HepG2 (cell line): Measurements from ENCODE around the gene GPS1. TPM values are rescaled to one million over a fixed set of nuclear protein-coding genes. Genes with fewer than 3 reads are reported as not detected.

Experiments
- CREM ChIP-seq, 2 experiments: sonication (generic) in 1 of 2; formaldehyde crosslinking in 1 of 2; IDR thresholded peaks; 2 replicates each; pipeline versions ENCODE4 v1.4.0 to v1.6.1; 2016 to 2020; ENCODE audit warnings: antibody characterized with exemption in 1 of 2, mild to moderate bottlenecking in 1 of 2, missing genetic modification reagents in 1 of 2
- DNMT1 ChIP-seq: sonication (generic); formaldehyde crosslinking; IDR thresholded peaks from 2 replicates; pipeline ENCODE4 v1.5.1; 2020; ENCODE audit warnings: mild to moderate bottlenecking, missing genetic modification reagents
- KLF15 ChIP-seq: sonication (generic); formaldehyde crosslinking; IDR thresholded peaks from 2 replicates; pipeline ENCODE4 v1.8.1; 2023; ENCODE audit warnings: borderline replicate concordance, mild to moderate bottlenecking, inconsistent platforms, missing genetic modification reagents, mixed read lengths
- NR2F1 ChIP-seq, 2 experiments: fragments of 450-650 bp in 1 of 2; formaldehyde crosslinking in 1 of 2; IDR thresholded peaks; 2 replicates each; pipeline versions ENCODE4 v1.5.0 to v1.6.1; 2016 to 2020; ENCODE audit warnings: mild to moderate bottlenecking in 1 of 2, missing compliant biosample characterization in 1 of 2, missing genetic modification reagents in 1 of 2, moderate library complexity in 1 of 2
- SETDB1 ChIP-seq: sonication (generic); formaldehyde crosslinking; IDR thresholded peaks from 2 replicates; pipeline ENCODE4 v1.5.1; 2020; ENCODE audit warnings: missing genetic modification reagents, mild to moderate bottlenecking, borderline replicate concordance
- SRF ChIP-seq: IDR thresholded peaks from 2 replicates; pipeline ENCODE4 v1.6.1; 2011; ENCODE audit warnings: mild to moderate bottlenecking, low read depth, low read length, moderate library complexity
- SUZ12 ChIP-seq: fragments of 150-350 bp; IDR thresholded peaks from 2 replicates; pipeline ENCODE4 v1.6.1; 2014; ENCODE audit warnings: low read depth, low read length
- YEATS2 ChIP-seq: sonication (generic); formaldehyde crosslinking; IDR thresholded peaks from 2 replicates; pipeline ENCODE4 v1.4.0; 2020; ENCODE audit warnings: missing genetic modification reagents, borderline replicate concordance
- ZMYM2 ChIP-seq: sonication (generic); formaldehyde crosslinking; IDR thresholded peaks from 2 replicates; pipeline ENCODE4 v1.8.0; 2022; ENCODE audit warnings: mild to moderate bottlenecking, missing genetic modification reagents
- ZNF136 ChIP-seq: sonication (generic); formaldehyde crosslinking; IDR thresholded peaks from 2 replicates; pipeline ENCODE4 v1.8.1; 2022; ENCODE audit warnings: low read depth, mild to moderate bottlenecking, moderate library complexity, missing genetic modification reagents
- ZNF138 ChIP-seq: sonication (generic); formaldehyde crosslinking; IDR thresholded peaks from 2 replicates; pipeline ENCODE4 v1.5.0; 2020; ENCODE audit warnings: mild to moderate bottlenecking, low read depth, missing genetic modification reagents
- ZNF207 ChIP-seq: fragments of 450-650 bp; IDR thresholded peaks from 2 replicates; pipeline ENCODE4 v1.6.1; 2016; ENCODE audit warnings: antibody characterized with exemption, borderline replicate concordance
- ZNF432 ChIP-seq: sonication (generic); formaldehyde crosslinking; IDR thresholded peaks from 2 replicates; pipeline ENCODE4 v1.5.0; 2020; ENCODE audit warnings: missing genetic modification reagents, mild to moderate bottlenecking, borderline replicate concordance
- ZNF44 ChIP-seq: sonication (generic); formaldehyde crosslinking; IDR thresholded peaks from 2 replicates; pipeline ENCODE4 v1.5.1; 2020; ENCODE audit warnings: mild to moderate bottlenecking, missing genetic modification reagents
- ZNF709 ChIP-seq: sonication (generic); formaldehyde crosslinking; IDR thresholded peaks from 2 replicates; pipeline ENCODE4 v1.5.0; 2020; ENCODE audit warnings: mild to moderate bottlenecking, missing genetic modification reagents
- ZNF792 ChIP-seq: IDR thresholded peaks from 2 replicates; pipeline ENCODE4 v1.6.1; 2016
- ZNF883 ChIP-seq: sonication (generic); formaldehyde crosslinking; IDR thresholded peaks from 2 replicates; pipeline ENCODE4 v1.5.1; 2020; ENCODE audit warnings: mild to moderate bottlenecking, missing genetic modification reagents; ENCODE audit errors: not compliant biosample characterization
- polyA plus RNA-seq, 8 experiments: library from polyadenylated mRNA; depleted of rRNA in 3 of 8; stranded (reverse) in 7 of 8; unstranded in 1 of 8; fragments of >200 nt; fragmentation: Illumina TruSeq in 4 of 8; extraction: Trizol in 4 of 8; gene quantifications; 2 replicates each; pipeline versions ENCODE4 v1.2.1 to v1.2.3, GENCODE V29; 2011 to 2016; ENCODE audit warnings: low read depth in 4 of 8, missing spikeins in 1 of 8, mixed read lengths in 1 of 8; ENCODE audit not compliant: insufficient read depth in 1 of 8
- total RNA-seq, 5 experiments: library from RNA; depleted of rRNA; stranded (reverse); fragments of >200 nt; fragmentation: Illumina TruSeq; extraction: Trizol; gene quantifications; 2 replicates each; pipeline ENCODE4 v1.2.3, GENCODE V29; 2016; ENCODE audit warnings: low read depth in 1 of 5
- TF ChIP-seq, protein P1 (sequence below): IDR thresholded peaks from 2 replicates; pipeline ENCODE4 v1.6.1; 2016; ENCODE audit warnings: mild to moderate bottlenecking, missing biosample characterization, missing genetic modification reagents
- TF ChIP-seq, protein P2 (sequence below): sonication (generic); formaldehyde crosslinking; IDR thresholded peaks from 2 replicates; pipeline ENCODE4 v1.4.0; 2020; ENCODE audit warnings: missing genetic modification reagents, borderline replicate concordance
- TF ChIP-seq, protein P3 (sequence below): sonication (generic); formaldehyde crosslinking; IDR thresholded peaks from 2 replicates; pipeline ENCODE4 v1.8.1; 2023; ENCODE audit warnings: mild to moderate bottlenecking, missing genetic modification reagents, borderline replicate concordance
- TF ChIP-seq, protein P4 (sequence below): IDR thresholded peaks from 2 replicates; pipeline ENCODE4 v1.6.1; 2018; ENCODE audit warnings: missing genetic modification reagents
- TF ChIP-seq, protein P5 (sequence below): sonication (generic); formaldehyde crosslinking; IDR thresholded peaks from 2 replicates; pipeline ENCODE4 v1.9.0; 2021; ENCODE audit warnings: missing genetic modification reagents, borderline replicate concordance

GPS1 gene
- total and polyA plus RNA-seq, 2 of the 13 experiments (the other 11 are each of a cell fraction or from before 2014, with no cell fraction given): 124 to 128 TPM

DNA sequence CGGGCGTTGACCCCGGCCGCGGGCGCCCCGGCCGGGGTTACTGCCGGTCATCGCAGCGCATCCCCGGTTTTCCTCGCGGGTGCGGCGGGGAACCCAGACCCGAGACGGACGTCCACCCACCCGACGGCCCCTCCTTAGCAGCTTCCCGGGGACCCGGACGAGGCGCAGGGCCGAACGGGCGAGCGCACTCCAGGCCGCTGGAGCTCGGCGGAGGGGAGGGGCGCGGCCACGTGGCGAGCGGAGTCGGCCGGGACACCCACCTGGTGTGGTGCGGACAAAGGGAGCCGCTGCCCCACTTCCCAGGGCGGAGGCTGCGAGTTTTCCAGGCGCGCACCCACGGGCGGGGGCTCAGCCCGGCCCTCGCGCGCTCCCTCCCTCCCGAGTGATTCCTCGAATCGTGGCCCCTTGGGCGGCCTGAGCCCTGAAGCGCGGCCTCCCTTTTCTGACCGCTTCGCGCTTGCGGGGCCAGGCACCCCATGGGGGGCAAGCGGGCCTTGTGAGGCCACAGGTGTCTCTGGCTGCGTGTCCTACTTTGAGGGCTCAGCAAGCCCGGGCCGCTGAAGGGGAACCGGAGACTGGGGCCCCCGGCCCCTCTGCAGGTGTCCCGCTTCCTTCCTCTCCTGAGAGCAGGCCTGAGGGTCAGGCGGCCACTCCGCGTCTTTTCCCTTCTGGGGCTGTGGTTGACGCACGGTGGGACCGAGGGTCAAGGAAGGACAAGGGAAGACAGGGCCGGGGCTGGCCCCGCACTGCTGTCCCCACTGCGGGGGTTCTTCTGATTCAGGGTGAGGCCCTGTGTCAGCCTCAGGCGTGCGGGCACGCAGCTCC lies 47.5 kb downstream of the GPS1 start (continued):
- TF ChIP-seq, protein P1, sequence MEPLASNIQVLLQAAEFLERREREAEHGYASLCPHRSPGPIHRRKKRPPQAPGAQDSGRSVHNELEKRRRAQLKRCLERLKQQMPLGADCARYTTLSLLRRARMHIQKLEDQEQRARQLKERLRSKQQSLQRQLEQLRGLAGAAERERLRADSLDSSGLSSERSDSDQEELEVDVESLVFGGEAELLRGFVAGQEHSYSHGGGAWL: peak; percentile 54; the same call in 1 of the 2 replicates
- TF ChIP-seq ZNF136 (CRISPR knock-in tag) (0 out of 2 replicates have a peak, but pooled peaks have one; percentile 18), CREM (IDR thresholded peaks at IDR 0.05) (no peak), CREM (CRISPR knock-in tag; IDR thresholded peaks at IDR 0.05) (no peak), DNMT1 (CRISPR knock-in tag) (no peak; the same call in 1 of the 2 replicates), SETDB1 (no peak), NR2F1 (CRISPR knock-in tag; IDR thresholded peaks at IDR 0.05) (no peak), ZMYM2 (CRISPR knock-in tag) (0 out of 2 replicates have a peak, but pooled peaks have one; percentile 33), SUZ12 (no peak), ZNF207 (no peak), ZNF883 (CRISPR knock-in tag) (no peak), ZNF44 (CRISPR knock-in tag) (no peak), ZNF432 (CRISPR knock-in tag) (no peak), ZNF709 (CRISPR knock-in tag) (no peak), YEATS2 (no peak), KLF15 (CRISPR knock-in tag) (no peak), ZNF138 (no peak), ZNF792 (no peak), SRF (no peak)
- TF ChIP-seq, protein P2, sequence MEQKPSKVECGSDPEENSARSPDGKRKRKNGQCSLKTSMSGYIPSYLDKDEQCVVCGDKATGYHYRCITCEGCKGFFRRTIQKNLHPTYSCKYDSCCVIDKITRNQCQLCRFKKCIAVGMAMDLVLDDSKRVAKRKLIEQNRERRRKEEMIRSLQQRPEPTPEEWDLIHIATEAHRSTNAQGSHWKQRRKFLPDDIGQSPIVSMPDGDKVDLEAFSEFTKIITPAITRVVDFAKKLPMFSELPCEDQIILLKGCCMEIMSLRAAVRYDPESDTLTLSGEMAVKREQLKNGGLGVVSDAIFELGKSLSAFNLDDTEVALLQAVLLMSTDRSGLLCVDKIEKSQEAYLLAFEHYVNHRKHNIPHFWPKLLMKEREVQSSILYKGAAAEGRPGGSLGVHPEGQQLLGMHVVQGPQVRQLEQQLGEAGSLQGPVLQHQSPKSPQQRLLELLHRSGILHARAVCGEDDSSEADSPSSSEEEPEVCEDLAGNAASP (CRISPR knock-in tag): no peak
- TF ChIP-seq, protein P3, sequence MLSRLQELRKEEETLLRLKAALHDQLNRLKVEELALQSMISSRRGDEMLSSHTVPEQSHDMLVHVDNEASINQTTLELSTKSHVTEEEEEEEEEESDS (CRISPR knock-in tag): no peak; the same call in 1 of the 2 replicates
- TF ChIP-seq, protein P4, sequence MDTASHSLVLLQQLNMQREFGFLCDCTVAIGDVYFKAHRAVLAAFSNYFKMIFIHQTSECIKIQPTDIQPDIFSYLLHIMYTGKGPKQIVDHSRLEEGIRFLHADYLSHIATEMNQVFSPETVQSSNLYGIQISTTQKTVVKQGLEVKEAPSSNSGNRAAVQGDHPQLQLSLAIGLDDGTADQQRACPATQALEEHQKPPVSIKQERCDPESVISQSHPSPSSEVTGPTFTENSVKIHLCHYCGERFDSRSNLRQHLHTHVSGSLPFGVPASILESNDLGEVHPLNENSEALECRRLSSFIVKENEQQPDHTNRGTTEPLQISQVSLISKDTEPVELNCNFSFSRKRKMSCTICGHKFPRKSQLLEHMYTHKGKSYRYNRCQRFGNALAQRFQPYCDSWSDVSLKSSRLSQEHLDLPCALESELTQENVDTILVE: no peak
- TF ChIP-seq, protein P5, sequence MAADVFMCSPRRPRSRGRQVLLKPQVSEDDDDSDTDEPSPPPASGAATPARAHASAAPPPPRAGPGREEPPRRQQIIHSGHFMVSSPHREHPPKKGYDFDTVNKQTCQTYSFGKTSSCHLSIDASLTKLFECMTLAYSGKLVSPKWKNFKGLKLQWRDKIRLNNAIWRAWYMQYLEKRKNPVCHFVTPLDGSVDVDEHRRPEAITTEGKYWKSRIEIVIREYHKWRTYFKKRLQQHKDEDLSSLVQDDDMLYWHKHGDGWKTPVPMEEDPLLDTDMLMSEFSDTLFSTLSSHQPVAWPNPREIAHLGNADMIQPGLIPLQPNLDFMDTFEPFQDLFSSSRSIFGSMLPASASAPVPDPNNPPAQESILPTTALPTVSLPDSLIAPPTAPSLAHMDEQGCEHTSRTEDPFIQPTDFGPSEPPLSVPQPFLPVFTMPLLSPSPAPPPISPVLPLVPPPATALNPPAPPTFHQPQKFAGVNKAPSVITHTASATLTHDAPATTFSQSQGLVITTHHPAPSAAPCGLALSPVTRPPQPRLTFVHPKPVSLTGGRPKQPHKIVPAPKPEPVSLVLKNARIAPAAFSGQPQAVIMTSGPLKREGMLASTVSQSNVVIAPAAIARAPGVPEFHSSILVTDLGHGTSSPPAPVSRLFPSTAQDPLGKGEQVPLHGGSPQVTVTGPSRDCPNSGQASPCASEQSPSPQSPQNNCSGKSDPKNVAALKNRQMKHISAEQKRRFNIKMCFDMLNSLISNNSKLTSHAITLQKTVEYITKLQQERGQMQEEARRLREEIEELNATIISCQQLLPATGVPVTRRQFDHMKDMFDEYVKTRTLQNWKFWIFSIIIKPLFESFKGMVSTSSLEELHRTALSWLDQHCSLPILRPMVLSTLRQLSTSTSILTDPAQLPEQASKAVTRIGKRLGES (CRISPR knock-in tag): 0 out of 2 replicates have a peak, but pooled peaks have one; percentile 18
